K562 (cell line): ENCODE data around the gene NET1. TPM values are rescaled to one million over a fixed set of nuclear protein-coding genes. Genes with fewer than 3 reads are reported as not detected.

Source experiments
- CBFB ChIP-seq: sonication (generic); formaldehyde crosslinking; IDR thresholded peaks from 2 replicates; pipeline ENCODE4 v1.4.0; 2020; ENCODE audit warnings: mild to moderate bottlenecking, missing genetic modification reagents
- CC2D1A ChIP-seq: fragments of 450-650 bp; IDR thresholded peaks from 2 replicates; pipeline ENCODE4 v1.6.1; 2017; ENCODE audit warnings: mild to moderate bottlenecking
- CEBPZ ChIP-seq: fragments of 150-350 bp; IDR thresholded peaks from 2 replicates; pipeline ENCODE4 v1.6.1; 2014; ENCODE audit warnings: low read depth, mild to moderate bottlenecking, low read length, borderline replicate concordance
- ELK3 ChIP-seq: fragments of 450-650 bp; formaldehyde crosslinking; IDR thresholded peaks from 2 replicates; pipeline ENCODE4 v1.4.0; 2020; ENCODE audit warnings: mild to moderate bottlenecking
- EP300 ChIP-seq: IDR thresholded peaks from 2 replicates; pipeline ENCODE4 v1.6.1; 2012; ENCODE audit warnings: low read length, improper control_type of control experiment
- EP400 ChIP-seq: fragments of 450-650 bp; IDR thresholded peaks from 2 replicates; pipeline ENCODE4 v1.6.1; 2017; ENCODE audit warnings: antibody characterized with exemption, mild to moderate bottlenecking, moderate library complexity
- ERF ChIP-seq: fragments of 450-650 bp; formaldehyde crosslinking; IDR thresholded peaks from 2 replicates; pipeline ENCODE4 v1.4.0; 2020; ENCODE audit warnings: mild to moderate bottlenecking, mixed read lengths
- ETV1 ChIP-seq: fragments of 450-650 bp; conservative IDR thresholded peaks from 2 replicates; pipeline ENCODE4 v1.6.1; 2016; ENCODE audit warnings: missing genetic modification characterization, control low read depth, low read depth, missing compliant biosample characterization
- ILK ChIP-seq: fragments of 450-650 bp; IDR thresholded peaks from 2 replicates; pipeline ENCODE4 v1.6.1; 2016; ENCODE audit warnings: missing genetic modification characterization, low read depth, mild to moderate bottlenecking, missing compliant biosample characterization, moderate library complexity, borderline replicate concordance
- KLF16 ChIP-seq: IDR thresholded peaks from 2 replicates; pipeline ENCODE4 v1.6.1; 2016; ENCODE audit warnings: antibody characterized with exemption
- KLF6 ChIP-seq: fragments of 250-450 bp; sonication (Bioruptor Pico); IDR thresholded peaks from 2 replicates; pipeline ENCODE4 v1.4.0; 2020; ENCODE audit warnings: mild to moderate bottlenecking, moderate library complexity, borderline replicate concordance
- MEIS2 ChIP-seq: fragments of 450-650 bp; IDR thresholded peaks from 2 replicates; pipeline ENCODE4 v1.6.1; 2014; ENCODE audit warnings: mild to moderate bottlenecking; ENCODE audit not compliant: partially characterized antibody
- POLR3G ChIP-seq: IDR thresholded peaks from 2 replicates; pipeline ENCODE4 v1.6.1; 2011; ENCODE audit not compliant: insufficient read length, insufficient replicate concordance; ENCODE audit errors: extremely low read depth
- PRMT5 ChIP-seq: sonication (generic); formaldehyde crosslinking; IDR thresholded peaks from 2 replicates; pipeline ENCODE4 v1.5.0; 2020; ENCODE audit warnings: missing genetic modification reagents
- TARDBP ChIP-seq: fragments of 450-650 bp; IDR thresholded peaks from 2 replicates; pipeline ENCODE4 v1.6.1; 2016
- UBTF ChIP-seq, 2 experiments: IDR thresholded peaks; 2 replicates each; pipeline ENCODE4 v1.6.1; 2012; ENCODE audit warnings: improper control_type of control experiment in 2 of 2, low read depth in 2 of 2, low read length in 2 of 2, borderline replicate concordance in 1 of 2
- ZNF197 ChIP-seq: fragments of 200-800 bp; sonication (Bioruptor generic); IDR thresholded peaks from 2 replicates; pipeline ENCODE4 v1.6.1; 2016; ENCODE audit warnings: low read depth, missing genetic modification characterization, missing compliant biosample characterization
- ZNF23 ChIP-seq: fragments of 250-450 bp; sonication (Bioruptor Pico); IDR thresholded peaks from 2 replicates; pipeline ENCODE4 v1.4.0; 2020; ENCODE audit warnings: mild to moderate bottlenecking
- ZNF24 ChIP-seq: fragments of 450-650 bp; IDR thresholded peaks from 2 replicates; pipeline ENCODE4 v1.6.1; 2016
- ZNF436 ChIP-seq: fragments of 250-450, 450-650 bp; sonication (Bioruptor Pico); formaldehyde crosslinking; IDR thresholded peaks from 2 replicates; pipeline ENCODE4 v1.7.0; 2020; ENCODE audit warnings: mild to moderate bottlenecking
- ZNF445 ChIP-seq: fragments of 250-450 bp; sonication (Bioruptor Pico); IDR thresholded peaks from 2 replicates; pipeline ENCODE4 v1.4.0; 2020; ENCODE audit warnings: low read depth, mild to moderate bottlenecking, moderate library complexity
- ZNF76 ChIP-seq: fragments of 250-450 bp; sonication (Bioruptor Pico); IDR thresholded peaks from 2 replicates; pipeline ENCODE4 v1.4.0; 2020; ENCODE audit warnings: mild to moderate bottlenecking, moderate library complexity, borderline replicate concordance
- ZZZ3 ChIP-seq: fragments of 450-650 bp; IDR thresholded peaks from 2 replicates; pipeline ENCODE4 v1.6.1; 2016; ENCODE audit warnings: antibody characterized with exemption, mild to moderate bottlenecking, moderate library complexity
- polyA plus RNA-seq, 8 experiments: library from polyadenylated mRNA; depleted of rRNA in 4 of 8; stranded (reverse) in 5 of 8; unstranded in 3 of 8; fragments of >200 nt; fragmentation: Nextera tagmentation in 2 of 8; fragmentation: Illumina TruSeq in 1 of 8; extraction: Ambion mirVana in 2 of 8; extraction: Trizol in 1 of 8; gene quantifications; 2 replicates each; pipeline versions ENCODE4 v1.2.1 to v1.2.3, GENCODE V29; 2011 to 2014; ENCODE audit warnings: inconsistent platforms in 1 of 8, missing spikeins in 1 of 8
- total RNA-seq, 7 experiments: library from RNA; depleted of rRNA in 6 of 7; stranded (reverse); fragments of >200 nt in 6 of 7; fragmentation: Illumina TruSeq in 2 of 7; extraction: Trizol in 2 of 7; gene quantifications; 2 replicates each; pipeline versions ENCODE4 v1.2.1 to v1.2.3, GENCODE V29; 2011 to 2021; ENCODE audit warnings: low replicate concordance in 1 of 7

The NET1 gene
- total and polyA plus RNA-seq, 9 of the 15 experiments (the other 6 are each of a cell fraction or from before 2014, with no cell fraction given): 47.4 to 258 (median 106) TPM

GRCh38 chr10:5449823-5450222, 37.5 kb downstream of the NET1 start (continued):
- TF ChIP-seq CEBPZ (no peak), TARDBP (no peak), ZNF445 (CRISPR knock-in tag) (no peak), EP400 (peak; percentile 36), ZNF197 (CRISPR knock-in tag) (no peak), ERF (CRISPR knock-in tag) (no peak), ZZZ3 (0 out of 2 replicates have a peak, but pooled peaks have one; percentile 24), ZNF436 (CRISPR knock-in tag) (no peak), ETV1 (no peak), ELK3 (CRISPR knock-in tag) (no peak), KLF6 (CRISPR knock-in tag) (no peak), ZNF24 (0 out of 2 replicates have a peak, but pooled peaks have one; percentile 41), ILK (no peak), ZNF23 (no peak), EP300 (peak; percentile 14; the same call in 1 of the 2 replicates), PRMT5 (CRISPR knock-in tag) (no peak), UBTF (IDR thresholded peaks at IDR 0.05; ENCODE audit: borderline replicate concordance in 1 of 2, low read depth in 2 of 2, low read length in 2 of 2) (no peak), POLR3G (no peak), MEIS2 (peak; percentile 74), CBFB (CRISPR knock-in tag) (no peak), KLF16 (peak; percentile 61; the same call in 1 of the 2 replicates), CC2D1A (no peak), ZNF76 (CRISPR knock-in tag) (no peak)
